GM19238 (cell line): ENCODE measurements around the gene PSMG1.
"Not testable (repeated sequence)": the region's sequence is repeated elsewhere in the genome, so short reads cannot be mapped to it uniquely, and the experiment has no call there.

Experiments used
- DNase-seq: peaks from one replicate; pipeline ENCODE4 v3.0.0; 2011; ENCODE audit warnings: low spot score; ENCODE audit not compliant: insufficient read length

PSMG1 gene, protein sequence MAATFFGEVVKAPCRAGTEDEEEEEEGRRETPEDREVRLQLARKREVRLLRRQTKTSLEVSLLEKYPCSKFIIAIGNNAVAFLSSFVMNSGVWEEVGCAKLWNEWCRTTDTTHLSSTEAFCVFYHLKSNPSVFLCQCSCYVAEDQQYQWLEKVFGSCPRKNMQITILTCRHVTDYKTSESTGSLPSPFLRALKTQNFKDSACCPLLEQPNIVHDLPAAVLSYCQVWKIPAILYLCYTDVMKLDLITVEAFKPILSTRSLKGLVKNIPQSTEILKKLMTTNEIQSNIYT

DNA sequence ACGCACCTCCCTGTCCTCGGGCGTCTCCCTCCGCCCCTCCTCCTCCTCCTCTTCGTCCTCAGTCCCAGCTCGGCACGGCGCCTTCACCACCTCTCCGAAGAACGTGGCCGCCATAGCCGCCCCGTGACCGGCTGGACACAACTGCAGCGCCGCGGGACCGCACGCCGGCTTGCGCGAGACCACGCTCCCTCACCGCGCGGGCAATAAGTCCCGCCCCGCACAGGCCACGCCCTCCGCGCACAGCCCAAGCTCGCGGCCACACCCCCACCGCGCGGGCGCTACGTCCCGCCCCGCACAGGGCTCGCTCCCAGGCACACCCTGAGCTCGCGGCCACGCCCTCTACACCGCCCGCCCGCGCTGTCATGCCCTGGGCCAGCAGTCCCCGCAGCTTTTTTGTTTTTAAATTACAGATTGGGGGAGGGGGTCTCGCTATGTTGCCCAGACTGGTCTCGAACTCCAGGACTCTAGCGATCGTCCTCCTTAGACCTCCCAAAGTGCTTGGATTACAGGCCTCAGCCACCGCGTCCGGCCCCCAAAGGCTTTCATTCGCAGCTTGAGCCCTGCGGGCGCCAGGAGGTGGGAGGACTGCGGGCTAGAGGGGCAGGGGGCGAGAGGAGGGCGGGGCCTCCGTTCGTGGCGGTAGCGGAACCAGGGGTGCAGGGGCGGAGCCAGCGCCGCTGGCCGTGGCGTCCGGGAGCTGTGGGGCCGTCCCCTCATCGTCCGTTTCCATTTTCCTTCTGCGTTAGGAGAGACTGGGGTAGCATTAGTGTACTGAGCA lies at the start of gene PSMG1:
TSS of gene PSMG1 (minus strand) at position 180 of the 778 bp plus-strand sequence. CDS start at position 114, 66 bp downstream.
- DNase-seq: peak; percentile 55

- no peak for DNase-seq
These were observed 49.6 kb upstream of the PSMG1 start for GRCh38 chr21:39232861-39233291.

DNA sequence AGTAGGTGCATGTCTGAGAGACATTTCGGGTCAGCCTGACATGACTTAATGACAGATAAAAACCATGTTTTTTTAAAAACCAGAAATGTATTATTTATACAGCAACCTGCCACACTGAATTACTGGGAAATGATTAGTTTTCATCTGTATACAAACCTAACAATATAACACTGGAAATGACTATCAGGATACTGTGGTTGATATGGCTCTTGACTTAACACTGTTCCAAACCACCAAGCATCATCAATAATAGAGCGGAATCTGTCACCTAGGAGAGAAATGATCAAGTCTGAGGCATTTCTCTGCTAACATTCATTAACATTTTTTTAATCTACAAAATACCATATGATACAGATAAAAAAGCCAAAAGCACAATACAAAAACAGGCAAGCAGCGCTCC lies 41.7 kb upstream of the PSMG1 start:
- DNase-seq: no peak

GRCh38 chr21:39221997-39222486 lies 38.8 kb upstream of the PSMG1 start:
- no peak for DNase-seq

DNA sequence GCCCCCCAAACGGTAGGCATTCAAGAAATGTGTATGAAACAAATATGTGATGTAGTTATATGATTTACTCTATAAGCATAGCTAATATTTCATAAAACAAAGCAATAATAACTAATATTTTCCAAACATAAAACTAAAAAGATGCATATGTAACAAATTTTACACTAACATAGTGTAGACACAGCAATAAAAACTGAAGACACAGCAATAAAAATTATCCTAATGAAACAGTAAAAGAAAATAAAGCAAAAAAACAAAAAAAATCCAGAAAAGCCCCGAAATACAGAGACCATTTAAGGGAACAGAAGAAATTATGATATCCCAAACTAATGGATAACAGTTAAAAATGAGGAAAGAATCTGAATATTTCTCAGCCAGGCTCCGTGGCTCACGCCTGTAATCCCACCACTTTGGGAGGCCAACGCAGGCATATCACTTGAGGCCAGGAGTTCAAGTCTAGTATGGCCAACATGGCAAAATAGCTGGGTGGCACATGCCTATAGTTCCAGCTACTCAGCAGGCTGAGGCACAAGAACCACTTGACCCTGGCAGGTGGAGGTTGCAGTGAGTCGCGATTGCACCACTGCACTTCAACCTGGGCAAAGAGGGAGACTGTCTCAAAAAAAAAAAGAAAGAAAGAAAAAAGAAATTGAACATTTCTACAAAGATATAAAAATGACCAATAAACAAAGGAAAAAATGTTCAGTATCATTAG lies 38.2 kb upstream of the PSMG1 start:
- no peak for DNase-seq

DNA sequence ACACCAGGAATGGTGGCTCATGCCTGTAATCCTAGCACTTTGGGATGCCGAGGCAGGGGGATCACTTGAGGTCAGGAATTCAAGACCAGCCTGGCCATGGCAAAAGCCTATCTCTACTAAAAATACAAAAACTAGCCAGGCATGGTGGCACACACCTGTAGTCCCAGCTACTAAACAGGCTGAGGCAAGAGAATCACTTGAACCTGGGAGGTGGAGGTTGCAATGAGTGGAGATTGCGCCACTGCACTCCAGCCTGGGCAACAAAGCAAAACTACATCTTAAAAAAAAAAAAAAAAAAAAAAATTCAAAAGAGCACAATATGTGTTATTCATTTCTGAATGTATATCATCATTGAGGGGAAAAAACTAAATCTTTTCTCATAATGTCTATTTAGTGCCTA lies 37.6 kb upstream of the PSMG1 start:
- DNase-seq: not testable (repeated sequence)

GRCh38 chr21:39220150-39220549 lies 36.9 kb upstream of the PSMG1 start:
- DNase-seq: no peak

DNA sequence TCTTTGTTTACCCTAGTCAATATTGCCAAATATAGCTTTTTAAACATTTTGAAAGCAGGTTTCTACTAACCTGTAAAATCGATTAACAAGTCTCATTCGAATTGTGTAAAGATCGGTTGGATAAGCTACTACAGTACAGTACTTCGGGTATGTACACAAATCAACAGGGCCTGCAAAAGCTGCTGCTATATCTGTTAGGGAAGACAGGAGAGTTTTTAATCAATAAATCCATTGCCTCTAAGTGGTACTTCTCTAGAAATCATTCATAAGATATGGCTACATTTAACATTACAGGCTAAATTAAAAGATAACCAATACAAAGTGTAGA lies 34.8 kb upstream of the PSMG1 start:
- no peak for DNase-seq

DNA sequence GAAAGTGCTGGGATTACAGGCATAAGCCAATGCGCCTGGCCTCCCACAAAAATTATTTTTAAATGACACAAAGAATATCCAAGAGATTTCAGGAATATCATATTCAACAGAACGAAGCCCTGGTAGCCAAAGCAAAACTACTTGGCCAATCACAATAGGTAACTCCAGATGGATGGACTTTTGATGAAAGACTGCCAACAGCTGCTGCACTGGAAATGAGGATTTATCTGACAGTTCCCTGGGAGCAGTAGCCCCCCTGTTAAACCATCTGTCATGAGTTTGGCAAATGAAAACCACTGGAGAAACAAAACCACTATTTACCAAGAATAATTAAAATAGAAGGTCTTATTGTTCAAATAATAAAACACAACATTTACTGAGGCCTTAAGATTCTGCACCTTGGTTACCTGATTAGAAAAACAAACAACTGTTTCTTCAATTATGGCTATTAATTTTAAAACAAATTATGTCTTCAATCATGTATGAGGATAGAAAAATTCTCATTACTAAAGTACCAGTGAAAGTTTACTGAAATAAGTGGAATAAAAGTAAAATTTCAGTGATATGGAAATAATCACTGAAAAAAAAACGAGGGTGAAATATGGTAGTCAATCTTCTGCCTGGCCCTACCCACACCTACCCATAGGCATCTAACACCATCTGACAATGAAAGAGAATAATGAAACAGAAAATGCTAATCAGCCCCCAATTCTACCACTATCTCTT lies 34.3 kb upstream of the PSMG1 start:
- no peak for DNase-seq

DNA sequence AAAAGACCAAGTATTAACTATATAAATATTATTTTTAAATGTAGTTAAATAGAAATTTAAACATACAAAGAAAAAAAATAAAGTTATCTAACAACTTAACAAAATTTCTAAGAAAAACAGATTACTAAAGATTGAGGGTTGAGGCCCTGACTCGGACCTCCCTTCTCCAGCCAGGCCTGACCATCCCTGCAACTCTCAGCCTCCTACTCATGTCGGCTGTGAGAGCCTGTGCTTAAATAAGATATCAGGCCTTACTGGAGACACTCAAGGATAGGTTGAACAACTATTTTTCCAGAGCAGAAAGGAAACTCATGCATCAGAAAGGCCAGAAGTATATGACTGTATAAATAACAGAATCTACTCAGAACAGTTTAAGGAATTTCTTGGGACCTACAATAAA lies 33.0 kb upstream of the PSMG1 start:
- no peak for DNase-seq

DNA sequence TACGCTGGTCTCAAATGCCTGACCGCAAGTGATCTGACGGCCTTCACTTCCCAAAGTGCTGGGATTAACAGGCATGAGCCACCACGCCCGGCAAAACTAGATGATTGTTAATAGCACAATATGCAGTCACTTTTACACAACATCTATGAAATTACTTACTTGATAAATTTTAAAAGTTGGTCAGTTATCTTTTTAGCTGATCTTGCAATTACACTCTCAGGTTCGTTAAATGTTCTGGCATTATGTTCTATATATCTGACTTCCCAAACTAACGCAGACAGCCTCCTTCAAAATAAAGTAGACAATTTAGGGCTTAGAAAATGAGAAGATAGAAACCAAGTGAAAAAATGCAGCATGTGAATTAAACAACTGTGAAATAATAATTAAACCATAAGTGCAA lies 31.8 kb upstream of the PSMG1 start:
- no peak for DNase-seq

DNA sequence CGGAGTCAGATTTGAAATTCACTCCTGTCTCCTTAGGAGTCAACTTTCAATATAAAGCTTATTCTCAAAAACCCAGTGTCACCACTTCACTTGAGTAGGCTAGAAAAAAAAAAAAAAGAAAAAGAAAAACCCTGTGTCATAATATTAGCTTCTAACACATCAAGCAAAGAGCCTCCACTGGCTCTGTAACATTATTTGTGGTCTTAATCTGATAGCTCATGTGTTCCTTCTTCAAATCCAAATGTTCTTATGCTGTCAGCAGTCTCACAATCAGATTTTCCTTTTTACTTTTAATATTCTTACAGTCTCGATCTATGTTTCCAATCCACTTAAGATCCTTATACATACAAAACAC lies 26.1 kb upstream of the PSMG1 start:
- no peak for DNase-seq

GRCh38 chr21:39208624-39209333 lies 25.5 kb upstream of the PSMG1 start:
- no peak for DNase-seq

GRCh38 chr21:39204134-39204533 lies 20.9 kb upstream of the PSMG1 start:
- no peak for DNase-seq

GRCh38 chr21:39198800-39199199 lies 15.5 kb upstream of the PSMG1 start:
- DNase-seq: no peak

DNA sequence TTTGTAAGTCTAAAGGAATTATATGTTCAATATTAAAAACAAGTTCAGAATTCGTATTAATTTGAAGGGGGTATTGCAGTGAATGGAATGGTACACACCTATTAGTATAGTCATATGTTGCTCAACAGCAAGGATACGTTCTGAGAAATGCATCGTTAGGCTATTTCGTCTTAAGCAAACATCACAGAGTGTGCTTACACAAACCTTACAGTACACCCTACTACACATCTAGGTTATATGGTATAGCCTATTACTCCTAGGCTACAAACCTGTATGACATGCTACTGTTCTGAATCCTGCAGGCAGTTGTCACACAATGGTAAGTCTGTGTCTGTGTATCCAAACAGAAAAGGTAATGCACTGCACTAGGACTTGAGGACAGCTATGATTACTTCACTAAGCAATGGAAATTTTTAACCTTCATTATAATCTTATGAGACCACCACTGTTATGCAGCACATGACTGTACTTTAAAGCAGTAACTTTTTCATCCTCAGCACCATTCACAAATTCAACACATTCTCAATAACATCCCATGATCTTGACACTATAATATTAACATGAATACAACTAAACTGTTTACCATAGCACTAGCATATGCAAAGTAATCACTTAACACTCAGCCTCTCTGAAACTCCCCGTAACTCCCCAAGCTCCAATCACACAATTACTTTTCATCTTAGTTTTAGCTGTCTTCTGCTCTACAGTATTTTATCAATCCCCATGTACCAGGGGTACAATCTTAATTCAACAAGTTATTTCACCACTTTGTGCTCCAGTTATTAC lies 14.4 kb upstream of the PSMG1 start:
- no peak for DNase-seq

GRCh38 chr21:39196838-39197237 lies 13.6 kb upstream of the PSMG1 start:
- DNase-seq: no peak

GRCh38 chr21:39196310-39196709 lies 13.1 kb upstream of the PSMG1 start:
- DNase-seq: no peak

DNA sequence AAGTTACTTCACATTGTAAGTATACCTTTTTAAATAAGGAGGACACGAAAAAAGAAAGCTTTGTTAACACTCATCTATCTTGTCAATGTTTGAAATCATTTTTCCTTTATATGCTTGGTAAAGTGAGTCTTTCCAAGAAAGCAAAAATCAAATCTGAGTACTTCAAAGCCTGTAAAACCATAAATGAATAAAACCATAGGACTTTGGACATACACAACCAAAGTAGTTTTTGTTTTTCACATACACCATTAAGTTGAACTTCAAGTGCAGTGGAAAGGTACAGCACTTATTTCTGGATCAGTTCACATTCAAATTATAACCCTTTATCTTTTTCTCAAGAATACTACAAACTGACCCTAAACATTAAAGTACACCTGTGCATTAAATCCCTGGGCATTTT lies 10.1 kb upstream of the PSMG1 start:
- DNase-seq: no peak
